Putamen (tissue), 1 donor: ENCODE measurements around the gene CLASP1.
A peak's percentile ranks its signal among the peaks of the same experiment; 100 is the strongest.
"Not testable (repeated sequence)": the region's sequence is repeated elsewhere in the genome, so short reads cannot be mapped to it uniquely, and the experiment has no call there.

Experiments
- DNase-seq: peaks from one replicate; pipeline ENCODE4 v3.0.0-alpha.2; 2016; ENCODE audit warnings: low spot score

Gene CLASP1

DNA sequence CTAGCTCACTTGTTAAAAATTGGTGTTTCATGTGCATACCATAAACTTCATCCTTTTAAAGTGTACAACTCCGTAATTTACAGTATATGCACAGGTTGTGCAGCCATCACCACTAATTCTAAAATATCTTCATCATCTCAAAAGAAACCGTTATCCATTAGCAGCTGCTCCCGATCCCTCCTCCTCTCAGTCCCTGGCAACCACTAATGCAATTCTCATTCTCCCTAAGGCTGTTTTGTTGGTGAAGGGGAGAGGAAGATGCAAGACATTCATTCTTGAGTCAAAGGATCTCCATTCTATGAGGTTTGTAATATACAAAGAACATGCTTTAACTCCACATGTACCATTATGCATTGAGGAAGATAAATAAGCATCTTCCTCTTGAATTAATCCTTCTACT lies 70.0 kb downstream of the CLASP1 start:
- DNase-seq = no peak

DNA sequence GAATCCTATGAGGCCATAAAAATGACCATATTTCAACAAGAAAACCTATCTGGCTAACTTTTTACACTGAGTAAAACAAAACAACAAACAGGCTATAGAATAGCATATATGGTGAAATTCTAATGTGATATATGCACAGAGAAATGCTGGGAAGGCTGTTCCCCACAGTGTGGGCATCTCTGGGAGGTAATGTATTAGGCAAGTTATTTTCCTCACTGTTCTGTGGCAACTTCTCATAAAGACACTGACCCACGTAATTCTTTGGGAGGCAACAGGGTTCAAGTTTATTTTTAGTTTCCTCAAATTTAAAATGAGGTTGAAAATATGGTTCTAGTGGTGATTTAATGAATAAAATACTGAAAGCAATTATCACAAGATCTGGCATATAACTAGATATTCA lies 71.9 kb downstream of the CLASP1 start:
- no peak for DNase-seq

DNA sequence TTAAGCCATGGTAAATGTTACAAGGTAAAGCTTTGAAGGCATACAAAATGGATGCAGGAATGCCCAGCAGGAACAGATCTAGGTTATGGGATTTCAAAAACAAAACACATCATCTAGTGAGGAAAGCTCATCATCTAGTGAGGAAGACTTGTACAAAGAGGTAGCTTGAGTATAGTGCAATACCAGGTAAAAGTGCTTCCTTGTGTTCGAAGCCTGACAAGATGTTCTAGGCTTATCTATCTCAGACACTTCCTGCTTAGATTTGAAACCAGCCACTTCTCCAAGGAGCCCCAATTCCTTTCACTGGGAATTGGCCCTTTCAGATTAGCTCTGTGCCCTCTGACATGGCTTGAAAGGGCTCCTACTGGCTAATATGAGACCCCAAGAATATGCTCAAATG lies 73.0 kb downstream of the CLASP1 start:
- DNase-seq = no peak

DNA sequence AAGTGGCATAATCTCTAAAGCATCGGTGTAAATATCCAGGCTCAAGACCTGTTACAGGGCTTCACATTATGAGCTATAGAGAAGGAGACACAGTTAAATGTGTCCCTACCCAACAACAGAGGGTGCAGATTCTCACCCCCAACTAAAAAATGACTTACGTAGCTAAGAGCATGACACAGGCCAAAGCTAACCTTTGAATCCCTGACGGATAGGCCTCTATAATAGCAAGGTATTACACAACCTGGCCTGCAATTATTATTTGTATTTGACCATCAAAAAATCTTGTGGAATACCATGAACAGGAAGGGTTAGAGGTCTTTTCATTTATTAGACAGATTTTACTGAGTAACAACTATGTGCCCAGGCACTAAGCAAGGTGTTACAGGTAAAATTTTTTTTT lies 73.5 kb downstream of the CLASP1 start:
- DNase-seq = no peak

DNA sequence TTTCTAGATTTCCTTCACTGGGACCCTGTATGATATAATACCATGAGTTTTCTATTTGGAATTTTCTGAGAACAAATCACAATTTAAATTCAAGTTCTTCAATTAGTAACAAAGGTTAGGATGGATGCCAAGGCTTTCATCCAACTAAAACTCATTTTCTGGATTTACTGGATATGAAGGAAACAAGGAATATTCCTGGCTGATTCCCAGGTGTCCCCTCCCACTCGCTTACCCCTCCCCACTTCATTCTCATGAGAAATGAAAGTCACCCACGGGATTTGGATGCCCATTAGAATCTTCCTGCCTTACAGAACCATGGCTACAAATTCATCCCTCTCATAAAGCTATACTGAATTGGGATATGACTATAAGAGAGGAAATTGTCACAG lies 78.6 kb downstream of the CLASP1 start:
- no peak for DNase-seq

DNA sequence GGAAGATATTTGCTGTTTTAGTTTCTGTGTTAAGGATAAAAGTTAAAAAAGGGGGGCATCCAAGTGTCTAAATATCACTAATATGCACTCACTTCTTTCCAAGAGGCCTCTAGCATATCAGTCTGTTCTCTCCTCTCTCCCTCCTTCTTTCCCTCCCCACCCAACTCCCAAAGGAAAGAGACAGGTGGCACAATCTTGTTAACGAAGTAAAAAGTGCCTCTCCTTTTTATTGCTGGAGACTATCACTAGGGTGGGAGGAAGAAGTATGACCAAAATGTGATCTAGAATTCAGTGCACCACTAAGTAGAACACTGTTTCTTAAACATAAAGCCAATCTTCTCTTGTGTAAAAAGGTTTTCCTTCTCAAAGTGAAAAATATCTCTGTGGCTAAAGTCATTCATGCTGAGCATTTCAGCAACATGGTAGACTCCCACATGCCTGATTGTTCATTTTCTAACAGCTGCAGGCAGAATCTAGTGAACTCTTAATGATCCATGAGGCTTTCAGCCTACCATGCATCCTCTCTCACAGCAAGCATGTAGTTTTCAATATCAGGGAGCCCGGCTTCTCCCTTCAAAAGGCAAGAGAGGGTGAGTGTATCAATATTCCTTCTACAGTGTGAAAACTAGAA lies 79.1 kb downstream of the CLASP1 start:
- no peak for DNase-seq

DNA sequence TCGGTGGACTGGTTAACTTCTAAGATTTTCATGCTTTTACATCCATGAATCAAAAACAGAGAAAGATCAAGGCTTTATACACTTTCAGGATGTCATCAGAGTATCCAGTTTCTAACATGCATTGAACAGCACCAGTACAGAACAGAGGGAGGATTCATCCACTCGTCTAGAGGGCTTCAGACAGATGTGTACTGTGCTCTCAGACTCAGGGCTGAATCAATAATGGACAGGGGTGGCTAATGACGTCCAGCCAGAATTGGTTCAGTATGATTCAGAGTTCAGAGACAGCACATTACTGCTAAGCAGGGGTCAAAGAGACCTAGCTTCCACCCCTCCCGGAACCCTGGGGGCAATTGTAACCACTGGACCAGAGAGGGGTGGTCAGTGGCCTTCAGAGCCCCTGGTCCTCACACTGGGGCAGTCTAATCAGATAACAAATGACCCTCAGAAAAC lies 81.3 kb downstream of the CLASP1 start:
- DNase-seq = peak; percentile 39

DNA sequence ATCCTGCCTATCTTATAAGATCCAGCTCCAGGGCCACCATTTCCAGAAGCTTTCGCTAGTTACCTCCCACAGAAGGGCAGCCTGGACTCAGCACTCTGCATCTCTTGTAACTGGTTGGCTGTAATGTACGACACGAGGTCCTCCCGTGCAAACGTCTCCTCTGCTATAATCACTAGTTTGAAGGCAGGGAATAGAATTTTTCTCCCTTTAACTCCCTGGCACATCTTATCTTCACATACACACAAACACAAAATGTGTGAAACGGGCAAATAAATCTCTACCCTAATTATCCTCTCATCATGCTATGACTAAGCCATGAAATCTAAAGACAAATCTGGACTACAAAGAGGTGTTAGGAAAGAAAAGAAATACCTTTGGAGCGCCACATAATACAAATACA lies 81.8 kb downstream of the CLASP1 start:
- no peak for DNase-seq

DNA sequence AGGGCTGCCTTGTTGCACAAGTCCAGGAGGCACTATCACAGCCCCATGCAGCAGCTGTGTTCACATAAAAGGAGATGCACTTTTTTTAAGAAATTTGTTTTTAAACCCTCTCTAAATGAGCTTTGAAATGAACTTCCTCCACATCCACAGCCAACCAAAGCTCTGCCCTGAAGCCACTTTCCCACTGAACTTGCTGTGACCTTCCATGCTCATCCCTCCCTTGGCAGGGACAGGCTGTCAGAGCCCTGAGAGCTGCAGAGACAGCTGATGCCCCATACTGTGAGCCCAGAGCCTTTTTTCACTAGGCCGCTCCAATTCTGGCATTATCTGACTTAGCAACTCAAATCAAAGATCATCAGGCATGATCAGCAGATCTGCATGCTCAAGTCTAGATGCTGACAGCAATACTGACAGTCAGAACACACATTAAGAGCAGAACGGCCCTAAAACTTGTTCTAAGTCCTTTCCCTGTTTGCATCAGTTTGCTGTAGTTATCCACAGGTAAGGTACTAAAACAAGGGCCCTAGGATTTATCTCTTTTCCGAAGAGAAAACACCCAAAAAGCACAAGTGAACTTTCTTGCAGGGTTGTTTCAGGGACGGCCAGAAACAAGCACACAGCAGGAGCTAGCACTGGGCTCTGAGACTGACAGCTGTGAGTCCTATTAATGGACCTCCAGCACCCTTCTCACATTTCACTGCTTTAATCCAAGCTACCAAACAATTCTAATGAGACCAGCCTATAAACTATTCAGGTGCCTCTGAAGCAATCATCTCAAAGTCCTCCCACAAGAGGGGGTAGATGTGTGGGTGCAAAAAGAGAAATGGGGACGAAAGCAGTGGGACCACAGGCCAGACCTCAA lies 83.6 kb downstream of the CLASP1 start:
- DNase-seq = no peak

DNA sequence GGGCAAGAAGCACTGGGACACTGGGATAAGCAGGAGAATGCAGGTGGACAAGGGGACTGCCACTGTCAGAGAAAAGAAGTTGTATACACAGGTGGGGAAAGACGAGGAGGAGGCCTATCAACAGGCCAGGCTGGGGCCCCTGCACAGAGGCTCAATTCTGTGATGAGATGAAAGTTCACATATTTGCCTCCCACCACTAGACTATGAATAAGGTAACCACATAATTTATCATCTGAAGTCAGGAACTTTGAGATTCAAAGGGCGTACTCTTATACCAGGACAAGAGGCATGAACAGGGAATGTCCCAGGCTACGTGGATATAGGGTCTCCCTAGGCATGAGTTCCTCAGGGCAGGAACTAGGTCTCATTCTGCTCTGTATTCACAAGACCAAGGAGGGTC lies 84.4 kb downstream of the CLASP1 start:
- no peak for DNase-seq

DNA sequence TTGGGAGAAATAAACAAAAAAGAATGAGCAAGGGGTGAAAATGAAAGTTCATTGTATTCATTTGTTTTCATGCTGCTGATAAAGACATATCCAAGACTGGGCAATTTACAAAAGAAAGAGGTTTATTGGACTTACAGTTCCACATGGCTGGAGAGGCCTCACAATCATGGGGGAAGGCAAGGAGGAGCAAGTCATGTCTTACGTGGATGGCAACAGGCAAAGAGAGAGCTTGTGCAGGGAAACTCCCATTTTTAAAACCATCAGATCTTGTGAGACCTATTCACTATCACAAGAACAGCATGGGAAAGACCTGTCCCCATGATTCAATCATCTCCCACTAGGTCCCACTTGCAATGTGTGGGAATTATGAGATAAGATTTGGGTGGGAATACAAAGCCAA lies 85.5 kb downstream of the CLASP1 start:
- DNase-seq = not testable (repeated sequence)

DNA sequence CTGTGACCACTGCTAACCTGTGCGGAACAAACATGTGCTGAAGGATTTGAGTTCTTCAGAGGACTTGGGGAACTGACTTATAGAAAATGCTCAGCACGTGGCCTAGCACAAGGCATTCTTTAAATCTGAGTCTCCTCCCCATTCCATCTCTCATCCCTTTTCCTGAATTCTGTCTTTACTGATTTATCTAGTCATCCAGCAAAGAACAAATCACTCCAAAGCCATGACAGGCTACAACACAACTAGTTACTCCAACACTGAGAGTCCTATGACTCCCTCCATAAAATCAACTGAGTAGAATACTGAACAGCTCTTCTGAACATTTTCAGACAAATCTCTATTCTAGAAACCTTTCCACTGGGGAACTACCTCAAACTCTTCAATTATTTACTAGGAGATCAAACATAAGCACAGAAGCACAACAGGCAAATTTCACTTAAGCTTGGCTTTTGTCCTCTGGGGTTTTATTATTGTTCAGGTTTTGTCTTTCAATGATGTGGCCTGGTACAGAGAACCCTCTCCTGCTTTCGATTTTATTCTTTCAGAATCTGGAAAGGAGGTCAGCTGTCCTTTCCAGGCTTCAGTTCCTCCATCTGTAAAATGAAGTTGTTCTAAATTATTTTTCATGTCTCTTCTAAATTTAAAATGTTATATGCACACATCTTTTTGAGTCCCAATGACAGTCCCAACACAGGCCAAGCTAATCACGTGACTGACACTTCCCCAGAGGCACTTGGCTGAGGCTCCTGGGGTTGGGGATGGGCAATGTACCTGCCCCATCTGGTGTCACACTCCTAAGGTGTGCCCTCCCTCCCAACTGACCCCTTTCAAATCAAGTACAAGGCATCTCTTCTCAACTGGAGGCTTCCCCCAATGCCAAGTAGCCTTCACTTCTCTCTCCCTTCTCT lies 86.7 kb downstream of the CLASP1 start:
- DNase-seq = no peak

DNA sequence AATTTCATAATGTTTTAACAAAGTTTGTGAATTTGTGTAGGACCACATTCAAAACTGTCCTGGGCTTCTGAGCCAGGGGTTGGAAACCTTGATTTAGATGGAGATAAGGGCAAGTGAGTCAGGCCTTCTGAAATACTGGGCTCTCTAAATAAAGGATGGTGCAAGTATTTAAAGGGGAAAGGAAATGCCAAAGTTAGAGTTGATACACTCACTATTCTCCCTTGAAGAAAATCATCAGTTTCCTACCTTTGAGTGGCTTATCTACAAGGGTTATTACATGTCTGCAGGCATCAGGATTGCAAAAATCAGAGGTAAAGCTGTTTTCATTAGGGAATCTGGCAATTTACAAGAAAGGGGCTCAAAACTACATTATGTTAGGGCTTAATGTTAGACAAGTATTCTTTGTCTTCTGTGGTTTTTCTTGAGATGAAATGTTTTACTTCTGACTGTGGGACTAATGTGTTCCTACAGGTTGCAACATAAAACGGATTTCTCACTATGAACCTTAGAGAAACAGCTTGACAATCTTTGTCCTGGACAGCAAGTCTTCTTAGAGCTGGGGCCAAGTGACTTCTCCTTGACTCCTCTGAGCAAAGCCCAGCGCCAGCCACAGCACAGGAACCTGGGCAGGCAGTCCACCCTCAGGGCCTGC lies 87.5 kb downstream of the CLASP1 start:
- DNase-seq = no peak

DNA sequence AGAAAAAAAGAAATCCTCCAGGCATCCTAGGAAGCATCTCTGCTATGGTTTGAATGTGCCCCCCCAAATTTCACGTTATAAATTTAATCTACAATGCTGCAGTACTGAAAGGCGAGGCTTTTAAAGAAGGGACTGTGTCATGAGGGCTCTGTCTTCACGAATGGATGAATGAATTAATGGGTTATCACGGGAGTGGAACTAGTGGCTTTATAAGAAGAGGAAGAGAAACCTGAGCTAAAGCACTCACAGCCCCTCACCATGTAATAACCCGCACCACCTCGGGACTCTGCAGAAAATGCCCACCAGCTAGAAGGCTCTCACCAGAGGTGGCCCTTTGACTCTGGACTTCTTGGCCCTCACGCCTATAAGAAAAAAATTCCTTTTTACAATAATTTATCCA lies 90.9 kb downstream of the CLASP1 start:
- no peak for DNase-seq

DNA sequence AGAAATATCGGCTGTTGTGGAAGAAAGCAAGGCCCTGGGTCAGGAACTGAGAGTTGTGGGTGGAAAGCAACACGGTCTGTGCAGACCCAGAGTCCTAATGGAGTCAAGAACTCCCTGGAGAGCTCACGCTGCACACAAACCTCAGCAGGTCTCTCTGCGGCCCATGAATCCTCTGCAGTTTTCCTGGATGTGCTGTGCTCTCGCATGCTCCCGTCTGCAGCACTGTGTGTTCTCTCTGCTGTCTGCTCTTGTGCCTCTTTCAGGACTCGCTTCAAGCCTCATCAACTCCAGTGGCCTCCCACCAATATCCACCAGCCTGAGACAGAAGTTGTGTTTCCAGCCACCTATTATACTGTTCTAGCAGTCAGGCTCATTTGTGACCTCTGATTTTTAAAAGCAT lies 94.3 kb downstream of the CLASP1 start:
- DNase-seq = peak; percentile 27

DNA sequence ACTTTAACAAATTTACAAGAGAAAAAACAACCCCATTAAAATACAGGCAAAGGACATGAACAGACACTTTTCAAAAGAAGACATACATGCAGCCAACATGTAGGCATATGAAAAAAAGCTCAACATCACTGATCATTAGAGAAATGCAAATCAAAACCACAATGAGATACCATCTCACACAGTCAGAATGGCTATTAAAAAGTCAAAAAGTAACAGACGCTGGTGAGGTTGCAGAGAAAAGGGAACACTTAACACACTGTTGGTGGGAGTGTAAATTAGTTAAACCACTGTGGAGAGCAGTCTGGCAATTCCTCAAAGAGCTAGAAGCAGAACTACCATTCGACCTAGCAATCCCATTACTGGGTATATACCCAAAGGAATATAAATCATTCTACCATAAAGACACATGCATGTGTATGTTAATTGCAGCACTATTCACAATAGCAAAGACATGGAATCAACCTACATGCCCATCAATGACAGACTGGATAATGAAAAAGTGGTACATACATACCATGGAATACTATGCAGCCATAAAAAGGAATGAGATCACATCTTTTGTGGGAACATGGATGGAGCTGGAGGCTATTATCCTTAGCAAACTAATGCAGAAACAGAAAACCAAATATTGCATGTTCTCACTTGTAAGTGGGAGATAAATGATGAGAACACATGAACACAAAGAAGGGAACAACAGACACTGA lies 96.6 kb downstream of the CLASP1 start:
- DNase-seq = not testable (repeated sequence)

DNA sequence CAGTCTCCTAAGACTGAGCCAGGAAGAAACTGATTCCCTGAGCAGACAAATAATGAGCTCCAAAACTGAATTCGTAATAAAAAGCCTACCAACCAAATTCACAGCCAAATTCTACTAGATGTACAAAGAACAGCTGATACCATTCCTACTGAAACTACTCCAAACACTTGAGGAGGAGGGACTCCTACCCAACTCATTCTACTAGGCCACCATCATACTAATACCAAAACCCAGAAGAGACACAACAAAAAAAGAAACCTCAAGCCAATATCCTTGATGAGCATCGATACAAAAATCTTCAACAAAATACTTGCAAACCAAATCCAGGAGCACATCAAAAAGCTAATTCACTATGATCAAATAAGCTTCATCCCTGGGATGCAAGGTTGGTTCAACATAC lies 98.6 kb downstream of the CLASP1 start:
- no peak for DNase-seq

DNA sequence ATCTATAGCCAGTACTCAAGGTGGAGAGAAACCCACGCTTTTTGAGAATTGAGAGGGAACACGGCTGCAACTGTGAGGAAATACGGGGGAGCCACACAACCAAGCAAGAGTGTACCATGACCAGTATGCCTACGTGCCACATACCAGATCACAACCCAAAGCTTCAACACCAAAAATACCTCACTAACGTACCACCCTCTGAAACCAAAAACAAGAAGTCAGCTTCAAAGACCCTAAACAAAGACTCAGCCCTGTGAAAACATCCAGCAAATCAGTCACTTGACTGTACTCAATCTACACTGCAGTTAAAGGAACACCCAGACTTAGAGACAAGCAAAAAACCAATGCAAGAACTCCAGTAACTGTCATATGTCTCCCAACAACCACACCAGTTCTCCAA lies 101.6 kb downstream of the CLASP1 start:
- DNase-seq = no peak

DNA sequence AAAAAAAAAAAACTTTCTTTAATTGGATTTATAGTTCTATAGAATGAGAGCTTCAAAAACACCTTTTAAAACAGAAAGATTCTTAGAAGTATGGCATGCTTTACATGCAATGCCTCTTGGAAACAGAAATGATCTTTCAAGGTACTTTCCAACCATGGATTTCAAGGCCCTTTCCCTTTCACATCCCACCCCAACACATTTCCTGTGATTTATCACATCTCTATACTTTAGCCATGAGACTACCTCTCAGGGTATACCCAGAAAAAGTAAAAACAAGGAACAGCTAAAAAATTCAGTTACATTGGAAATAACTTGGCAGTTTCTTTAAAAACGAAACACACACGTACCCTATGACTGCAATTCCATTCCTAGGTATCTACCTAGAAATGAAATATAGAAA lies 103.3 kb downstream of the CLASP1 start:
- no peak for DNase-seq

DNA sequence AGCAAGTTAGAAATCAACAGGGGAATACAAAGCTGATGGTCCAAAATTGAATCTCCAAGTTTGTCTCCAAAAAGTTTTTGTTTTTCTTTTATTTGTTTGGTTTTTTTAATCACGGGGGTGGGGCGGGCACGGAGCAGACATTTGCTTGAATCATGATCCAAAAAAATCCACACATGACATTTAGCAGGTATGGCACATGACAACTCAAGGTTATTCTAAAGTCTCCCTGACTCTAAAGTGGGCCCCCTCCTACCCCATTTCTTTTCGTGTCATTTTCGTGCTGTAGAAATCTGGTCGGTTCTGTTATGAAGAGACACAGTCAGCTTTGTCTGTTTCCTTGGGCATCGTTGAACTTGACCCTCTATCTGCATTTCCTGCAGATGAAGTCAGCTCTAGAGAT lies 104.0 kb downstream of the CLASP1 start:
- DNase-seq = no peak

DNA sequence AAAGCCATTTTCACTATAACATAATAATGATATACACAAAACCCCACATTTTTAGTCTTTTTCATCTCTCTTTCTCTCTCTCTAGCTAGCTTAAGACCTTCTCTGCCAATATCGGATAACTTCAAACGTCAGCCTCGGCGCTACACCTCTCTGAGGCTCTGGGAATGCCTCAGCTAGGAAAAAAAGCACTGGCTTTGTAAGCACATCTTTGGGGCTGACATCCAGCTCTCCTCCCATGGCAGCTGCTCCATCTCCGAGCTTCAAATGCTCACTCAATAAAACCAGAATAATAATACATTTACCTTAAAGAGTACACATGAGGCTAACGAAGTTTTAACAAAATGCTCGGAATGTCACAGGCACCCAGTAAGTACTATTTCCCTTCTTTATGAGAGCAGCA lies 107.8 kb downstream of the CLASP1 start:
- no peak for DNase-seq
